SU-DHL-6 (cell line): ENCODE results near the gene ZBP1.

ENCODE experiments used
- H2AFZ ChIP-seq: fragments of 200-600 bp; sonication (generic); 2 replicates; pipeline ENCODE4 v1.6.1; 2014; ENCODE audit warnings: low read depth, mild to moderate bottlenecking, moderate library complexity, mixed read lengths, antibody characterized with exemption, low read length; ENCODE audit not compliant: severe bottlenecking
- H3F3A ChIP-seq: fragments of 200-600 bp; shearing (Covaris generic); 2 replicates; pipeline ENCODE4 v1.6.0; 2016; ENCODE audit warnings: antibody characterized with exemption, mild to moderate bottlenecking; ENCODE audit not compliant: insufficient read depth
- H3K27ac ChIP-seq: fragments of 200-600 bp; sonication (generic); 2 replicates; pipeline ENCODE4 v1.5.1; 2016; ENCODE audit warnings: low read depth, mild to moderate bottlenecking, low read length, moderate library complexity, mixed read lengths
- H3K27me3 ChIP-seq: fragments of 200-600 bp; sonication (generic), shearing (Covaris generic); 2 replicates; pipeline ENCODE4 v1.6.0; 2014; ENCODE audit warnings: mild to moderate bottlenecking, low read length
- H3K36me3 ChIP-seq: fragments of 200-600 bp; sonication (generic); 2 replicates; pipeline ENCODE4 v1.6.1; 2014; ENCODE audit warnings: mild to moderate bottlenecking, low read length, mixed read lengths
- H3K4me2 ChIP-seq: fragments of 300-600, 200-600 bp; shearing (Covaris generic), sonication (generic); 2 replicates; pipeline ENCODE4 v1.6.0; 2014; ENCODE audit warnings: low read length, low read depth, mild to moderate bottlenecking; ENCODE audit not compliant: poor library complexity, severe bottlenecking
- H3K4me3 ChIP-seq: fragments of 200-600 bp; sonication (generic); 2 replicates; pipeline ENCODE4 v1.5.1; 2014; ENCODE audit warnings: antibody characterized with exemption, low read length, mild to moderate bottlenecking, mixed read lengths; ENCODE audit not compliant: insufficient read depth, poor library complexity, severe bottlenecking
- H3K79me2 ChIP-seq: fragments of 200-600 bp; sonication (generic); 2 replicates; pipeline ENCODE4 v1.6.1; 2014; ENCODE audit warnings: mild to moderate bottlenecking, low read length, moderate library complexity; ENCODE audit not compliant: insufficient read depth
- H3K9ac ChIP-seq: fragments of 200-600 bp; sonication (generic); 2 replicates; pipeline ENCODE4 v1.7.0; 2014; ENCODE audit warnings: mild to moderate bottlenecking, low read length
- H3K9me2 ChIP-seq: fragments of 200-600 bp; sonication (generic); replicated peaks from 2 replicates; pipeline ENCODE4 v1.6.1; 2014; ENCODE audit warnings: low read length; ENCODE audit not compliant: insufficient read depth
- H3K9me3 ChIP-seq: fragments of 200-600 bp; sonication (generic); 2 replicates; pipeline ENCODE4 v1.6.1; 2014; ENCODE audit warnings: low read length, mixed read lengths; ENCODE audit not compliant: insufficient read depth
- H4K20me1 ChIP-seq: fragments of 200-600 bp; sonication (generic); 2 replicates; pipeline ENCODE4 v1.6.1; 2014; ENCODE audit warnings: low read depth, mild to moderate bottlenecking, antibody characterized with exemption, low read length, moderate library complexity, mixed read lengths
- CTCF ChIP-seq: fragments of 200-600 bp; sonication (generic); IDR thresholded peaks from one replicate; pipeline ENCODE4 v1.5.1; 2017; ENCODE audit warnings: antibody characterized with exemption, mild to moderate bottlenecking, low read length, moderate library complexity; ENCODE audit not compliant: insufficient read depth, poor library complexity, severe bottlenecking
- EZH2phosphoT487 ChIP-seq: fragments of 200-600 bp; sonication (generic), shearing (Covaris generic); conservative IDR thresholded peaks from 2 replicates; pipeline ENCODE4 v1.6.1; 2018; ENCODE audit warnings: mild to moderate bottlenecking, antibody characterized with exemption, low read length, moderate library complexity, mixed read lengths

The ZBP1 gene

GRCh38 chr20:57663681-57664451, 43.6 kb upstream of the ZBP1 start:
- H3K27me3 ChIP-seq, result no peaks in the 10 kb centered on the region
- H4K20me1 ChIP-seq, result no peaks in the 10 kb centered on the region
- H3K9ac ChIP-seq, result no peak overlapping the region
- no peaks in the 10 kb centered on the region for H3K36me3 ChIP-seq
- H3F3A ChIP-seq, result no peaks in the 10 kb centered on the region
- no peak overlapping the region for H2AFZ ChIP-seq
- no peaks in the 10 kb centered on the region for H3K9me2 ChIP-seq
- no peak overlapping the region for H3K27ac ChIP-seq
- H3K4me3 ChIP-seq, result no peak overlapping the region
- TF ChIP-seq CTCF (no peak), EZH2phosphoT487 (no peak)
- no peaks in the 10 kb centered on the region for H3K79me2 ChIP-seq
- no peak overlapping the region for H3K4me2 ChIP-seq
- H3K9me3 ChIP-seq, result no peaks in the 10 kb centered on the region

GRCh38 chr20:57663241-57663640, 43.0 kb upstream of the ZBP1 start:
- no peaks in the 10 kb centered on the region for H3K36me3 ChIP-seq
- H3F3A ChIP-seq, result no peaks in the 10 kb centered on the region
- H3K27me3 ChIP-seq, result no peaks in the 10 kb centered on the region
- H3K9me2 ChIP-seq, result no peaks in the 10 kb centered on the region
- no peaks in the 10 kb centered on the region for H3K9me3 ChIP-seq
- TF ChIP-seq EZH2phosphoT487 (no peak), CTCF (no peak)
- H2AFZ ChIP-seq, result no peak overlapping the region
- no peak overlapping the region for H3K9ac ChIP-seq
- no peaks in the 10 kb centered on the region for H3K79me2 ChIP-seq
- H3K27ac ChIP-seq, result no peak overlapping the region
- H3K4me3 ChIP-seq, result no peak overlapping the region
- H4K20me1 ChIP-seq, result no peaks in the 10 kb centered on the region
- no peak overlapping the region for H3K4me2 ChIP-seq

- Histone ChIP-seq H3K36me3 (no peaks in the 10 kb centered on the region), H3K9ac (no peak overlapping the region)
These were observed 42.4 kb upstream of the ZBP1 start for GRCh38 chr20:57662456-57663240.

More at GRCh38 chr20:57662456-57663240, 42.4 kb upstream of the ZBP1 start:
- Histone ChIP-seq H4K20me1 (no peaks in the 10 kb centered on the region), H3K27ac (no peak overlapping the region), H3K27me3 (no peaks in the 10 kb centered on the region), H3K9me3 (no peaks in the 10 kb centered on the region), H3K79me2 (no peaks in the 10 kb centered on the region), H3F3A (no peaks in the 10 kb centered on the region), H3K4me3 (no peak overlapping the region), H2AFZ (no peak overlapping the region), H3K9me2 (no peaks in the 10 kb centered on the region), H3K4me2 (no peak overlapping the region)
- TF ChIP-seq CTCF (no peak), EZH2phosphoT487 (no peak)
